Measurements from ENCODE around the gene PAPOLA. TPM values are rescaled to one million over a fixed set of nuclear protein-coding genes. Genes with fewer than 3 reads are reported as not detected.

PAPOLA gene
- total RNA-seq, 4 donors from 2014 or later: 175 to 206 (median 183) TPM

DNA sequence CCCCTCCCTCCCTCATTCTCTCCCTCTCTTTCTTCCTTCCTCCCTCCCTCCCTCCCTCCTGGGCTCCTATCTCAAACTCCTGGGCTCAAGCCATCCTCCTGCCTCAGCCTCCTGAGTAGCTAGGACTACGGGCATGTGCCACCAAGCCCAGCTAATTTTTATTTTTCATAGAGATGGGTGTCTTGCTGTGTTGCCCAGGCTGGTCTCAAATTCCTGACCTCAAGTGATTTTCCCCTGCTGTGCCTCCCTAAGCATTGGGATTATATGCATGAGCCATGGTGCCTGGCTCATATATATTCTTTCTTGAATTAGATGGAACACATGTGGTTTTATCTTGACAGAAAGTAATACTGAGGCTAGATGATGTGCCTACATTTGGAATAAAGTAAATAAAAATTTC is 14.2 kb downstream of the PAPOLA start:
- TF ChIP-seq POLR2A (IDR thresholded peaks at IDR 0.05): no peak
- TF ChIP-seq, protein P1, sequence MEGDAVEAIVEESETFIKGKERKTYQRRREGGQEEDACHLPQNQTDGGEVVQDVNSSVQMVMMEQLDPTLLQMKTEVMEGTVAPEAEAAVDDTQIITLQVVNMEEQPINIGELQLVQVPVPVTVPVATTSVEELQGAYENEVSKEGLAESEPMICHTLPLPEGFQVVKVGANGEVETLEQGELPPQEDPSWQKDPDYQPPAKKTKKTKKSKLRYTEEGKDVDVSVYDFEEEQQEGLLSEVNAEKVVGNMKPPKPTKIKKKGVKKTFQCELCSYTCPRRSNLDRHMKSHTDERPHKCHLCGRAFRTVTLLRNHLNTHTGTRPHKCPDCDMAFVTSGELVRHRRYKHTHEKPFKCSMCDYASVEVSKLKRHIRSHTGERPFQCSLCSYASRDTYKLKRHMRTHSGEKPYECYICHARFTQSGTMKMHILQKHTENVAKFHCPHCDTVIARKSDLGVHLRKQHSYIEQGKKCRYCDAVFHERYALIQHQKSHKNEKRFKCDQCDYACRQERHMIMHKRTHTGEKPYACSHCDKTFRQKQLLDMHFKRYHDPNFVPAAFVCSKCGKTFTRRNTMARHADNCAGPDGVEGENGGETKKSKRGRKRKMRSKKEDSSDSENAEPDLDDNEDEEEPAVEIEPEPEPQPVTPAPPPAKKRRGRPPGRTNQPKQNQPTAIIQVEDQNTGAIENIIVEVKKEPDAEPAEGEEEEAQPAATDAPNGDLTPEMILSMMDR (IDR thresholded peaks at IDR 0.05): no peak
- Histone ChIP-seq H3K4me1 (peaks cover 0 to 26% (median 9%) of the 10 kb centered on the region in 4 donors), H3K27me3 (no peaks in the 10 kb centered on the region), H3K36me3 (peaks cover 0 to 8% (median 0%) of the 10 kb centered on the region in 3 donors), H3K27ac (no peak overlapping the region), H3K4me3 (no peak overlapping the region), H3K9me3 (no peaks in the 10 kb centered on the region)
- no peak for DNase-seq

DNA sequence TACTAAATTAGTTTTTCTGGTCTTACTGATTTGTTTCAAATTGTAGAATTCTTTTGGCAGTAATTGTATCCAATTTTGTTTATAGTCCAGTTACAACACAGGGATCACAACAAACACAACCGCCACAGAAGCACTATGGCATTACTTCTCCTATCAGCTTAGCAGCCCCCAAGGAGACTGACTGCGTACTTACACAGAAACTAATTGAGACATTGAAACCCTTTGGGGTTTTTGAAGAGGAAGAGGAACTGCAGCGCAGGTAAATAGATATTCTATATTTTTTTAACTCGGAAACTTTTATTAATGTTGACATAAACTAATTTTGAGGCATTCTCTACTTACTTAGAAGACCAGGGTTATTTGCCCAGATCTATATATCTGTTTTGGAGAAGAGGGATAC is 17.8 kb downstream of the PAPOLA start:
- H3K27me3 ChIP-seq: no peaks in the 10 kb centered on the region
- peaks cover 0 to 28% (median 0%) of the 10 kb centered on the region in 3 donors for H3K36me3 ChIP-seq
- DNase-seq: no peak
- H3K4me3 ChIP-seq: no peak overlapping the region
- no peaks in the 10 kb centered on the region for H3K9me3 ChIP-seq
- H3K27ac ChIP-seq: no peak overlapping the region
- no peak for TF ChIP-seq POLR2A (IDR thresholded peaks at IDR 0.05)
- TF ChIP-seq, protein P1 (IDR thresholded peaks at IDR 0.05): no peak
- peaks cover 0 to 9% (median 3%) of the 10 kb centered on the region in 4 donors for H3K4me1 ChIP-seq

GRCh38 chr14:96525452-96525851 is 23.3 kb downstream of the PAPOLA start:
- H3K27me3 ChIP-seq: no peaks in the 10 kb centered on the region
- H3K4me3 ChIP-seq: no peak overlapping the region
- no peaks in the 10 kb centered on the region for H3K4me1 ChIP-seq
- no peaks in the 10 kb centered on the region for H3K9me3 ChIP-seq
- TF ChIP-seq, protein P1 (IDR thresholded peaks at IDR 0.05): no peak
- no peak for TF ChIP-seq POLR2A (IDR thresholded peaks at IDR 0.05)
- H3K27ac ChIP-seq: no peak overlapping the region
- DNase-seq: no peak
- peaks cover 0 to 76% (median 0%) of the 10 kb centered on the region in 3 donors for H3K36me3 ChIP-seq

DNA sequence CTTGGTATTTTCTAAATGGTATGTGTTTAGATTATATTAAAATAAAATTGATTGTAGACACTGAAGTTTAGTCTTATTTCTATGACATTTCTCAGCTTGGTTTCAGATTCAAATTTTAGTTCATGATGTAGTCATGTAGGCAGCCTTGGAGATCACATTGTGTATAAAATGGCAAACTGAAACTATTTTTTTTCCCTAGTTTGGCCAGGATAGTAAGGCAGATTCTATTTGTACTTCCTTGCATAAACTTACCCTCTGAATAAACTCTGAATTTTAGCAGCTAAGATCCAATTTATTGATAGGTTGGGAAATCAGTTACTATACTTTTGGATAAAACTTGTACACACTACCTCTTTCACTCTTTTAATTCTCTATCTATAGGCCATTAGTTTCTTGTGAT is 30.4 kb downstream of the PAPOLA start:
- no peak for DNase-seq
- no peaks in the 10 kb centered on the region for H3K9me3 ChIP-seq
- TF ChIP-seq, protein P1 (IDR thresholded peaks at IDR 0.05): no peak
- TF ChIP-seq POLR2A (IDR thresholded peaks at IDR 0.05): no peak
- peaks cover 0 to 75% (median 0%) of the 10 kb centered on the region in 3 donors for H3K36me3 ChIP-seq
- H3K4me3 ChIP-seq: no peak overlapping the region
- H3K27me3 ChIP-seq: no peaks in the 10 kb centered on the region
- H3K27ac ChIP-seq: no peak overlapping the region
- H3K4me1 ChIP-seq: no peaks in the 10 kb centered on the region

DNA sequence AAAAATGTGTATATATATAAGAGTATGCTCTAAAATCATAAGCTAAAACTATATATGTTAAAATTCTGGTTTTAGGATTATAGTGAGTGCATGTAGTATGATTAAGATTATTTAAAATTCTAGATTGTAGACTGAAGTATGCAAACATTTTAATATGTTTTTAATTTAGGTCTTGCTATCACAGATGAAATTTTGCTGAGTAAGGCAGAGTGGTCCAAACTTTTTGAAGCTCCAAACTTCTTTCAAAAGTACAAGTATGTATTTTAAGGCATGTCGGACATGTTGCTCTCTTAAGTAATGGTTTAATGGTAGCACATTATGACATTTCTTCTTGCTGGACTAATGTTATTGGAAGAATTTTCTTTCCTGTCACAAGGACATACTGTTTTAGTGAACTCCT is 34.6 kb downstream of the PAPOLA start:
- H3K9me3 ChIP-seq: no peaks in the 10 kb centered on the region
- H3K27ac ChIP-seq: no peak overlapping the region
- H3K36me3 ChIP-seq: peaks cover 0 to 38% (median 0%) of the 10 kb centered on the region in 3 donors
- no peaks in the 10 kb centered on the region for H3K4me1 ChIP-seq
- DNase-seq: no peak
- TF ChIP-seq POLR2A (IDR thresholded peaks at IDR 0.05): no peak
- TF ChIP-seq, protein P1 (IDR thresholded peaks at IDR 0.05): no peak
- no peak overlapping the region for H3K4me3 ChIP-seq
- no peaks in the 10 kb centered on the region for H3K27me3 ChIP-seq

All from Peyer's patch (tissue), 4 donors.